Common myeloid progenitor, CD34-positive (primary cell): ENCODE data around the gene PBX1.

Experiments used
- CTCF ChIA-PET: fragments of 350-600 bp; sonication (Branson Sonifier 250); formaldehyde crosslinking; loops from one replicate; lab custom pipeline; 2021; ENCODE audit warnings: antibody characterized with exemption; lab: Charles Lee
- POLR2A ChIA-PET: fragments of 350-600 bp; sonication (Branson Sonifier 250); formaldehyde crosslinking; loops from one replicate; lab custom pipeline; 2021; ENCODE audit warnings: antibody characterized with exemption; lab: Charles Lee
- DNase-seq, 3 donors: peaks; one replicate each; pipeline versions ENCODE4 v3.0.0 to v3.0.0-alpha.2; 2013
- H3K27ac ChIP-seq, 2 experiments: 1 replicate in 1 of 2; 2 replicates in 1 of 2; pipeline ENCODE4 v1.7.0; 2013; ENCODE audit warnings: inconsistent platforms in 2 of 2, low read length in 2 of 2, mild to moderate bottlenecking in 2 of 2, low read depth in 1 of 2, moderate library complexity in 1 of 2; ENCODE audit not compliant: severe bottlenecking in 2 of 2, insufficient read depth in 1 of 2, poor library complexity in 1 of 2
- H3K27me3 ChIP-seq, 5 experiments: replicated peaks in 2 of 5; 1 replicate in 3 of 5; 2 replicates in 2 of 5; pipeline versions ENCODE4 v1.6.1 to v1.7.0; 2013; ENCODE audit warnings: low read length in 4 of 5, mild to moderate bottlenecking in 2 of 5, moderate library complexity in 2 of 5, inconsistent platforms in 1 of 5; ENCODE audit not compliant: insufficient read depth in 5 of 5, control insufficient read depth in 4 of 5
- H3K36me3 ChIP-seq, 4 experiments: 1 replicate in 2 of 4; 2 replicates in 2 of 4; pipeline versions ENCODE4 v1.6.1 to v1.7.0; 2013; ENCODE audit warnings: low read length in 3 of 4, control low read depth in 1 of 4, mild to moderate bottlenecking in 1 of 4; ENCODE audit not compliant: control insufficient read depth in 4 of 4, insufficient read depth in 4 of 4
- H3K4me1 ChIP-seq, 4 experiments: 1 replicate in 3 of 4; 2 replicates in 1 of 4; pipeline versions ENCODE4 v1.6.1 to v1.7.1; 2013; ENCODE audit warnings: low read length in 3 of 4, mild to moderate bottlenecking in 3 of 4, control low read depth in 1 of 4, inconsistent platforms in 1 of 4, moderate library complexity in 1 of 4; ENCODE audit not compliant: control insufficient read depth in 4 of 4, insufficient read depth in 4 of 4; ENCODE audit errors: control extremely low read depth in 1 of 4
- H3K4me3 ChIP-seq, 7 experiments: 1 replicate in 4 of 7; 2 replicates in 3 of 7; pipeline versions ENCODE4 v1.5.1 to v1.7.0; 2013; ENCODE audit warnings: mild to moderate bottlenecking in 7 of 7, low read length in 6 of 7, moderate library complexity in 6 of 7, inconsistent platforms in 2 of 7, low read depth in 2 of 7, control low read depth in 1 of 7; ENCODE audit not compliant: insufficient read depth in 4 of 7, control insufficient read depth in 1 of 7; ENCODE audit errors: extremely low read depth in 1 of 7
- H3K9me3 ChIP-seq, 5 experiments: 1 replicate in 4 of 5; 2 replicates in 1 of 5; pipeline versions ENCODE4 v1.6.1 to v1.7.1; 2013; ENCODE audit warnings: low read length in 4 of 5, mild to moderate bottlenecking in 2 of 5, inconsistent platforms in 1 of 5, low read depth in 1 of 5, moderate library complexity in 1 of 5; ENCODE audit not compliant: control insufficient read depth in 4 of 5, insufficient read depth in 2 of 5; ENCODE audit errors: control extremely low read depth in 1 of 5
- WGBS: methylation state at CpG from one replicate; pipeline ENCODE4 v1.1.5; 2013; ENCODE audit not compliant: insufficient coverage; 5-methylcytosine and 5-hydroxymethylcytosine counted together

PBX1 gene

DNA sequence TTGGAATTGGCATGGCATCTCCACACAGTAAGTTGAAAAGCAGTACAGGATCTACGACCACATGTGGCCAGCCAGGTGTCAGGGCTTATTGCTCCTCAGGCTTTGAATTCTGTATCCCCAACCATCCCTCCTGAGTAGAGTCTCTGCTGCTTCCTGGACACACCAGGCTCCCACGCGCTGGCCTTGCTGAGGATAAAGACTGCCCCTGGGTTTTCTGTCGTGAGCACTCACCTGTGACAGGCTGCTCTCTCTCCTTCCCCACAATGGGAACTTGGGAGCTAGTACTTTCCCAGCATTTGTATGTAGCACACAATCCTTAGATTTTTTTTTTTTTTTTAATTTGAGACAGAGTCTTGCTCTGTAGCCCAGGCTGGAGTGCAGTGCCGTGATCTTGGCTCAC is 33.6 kb downstream of the PBX1 start:
- Histone ChIP-seq H3K27me3 (no peaks in the 10 kb centered on the region), H3K4me3 (no peak overlapping the region), H3K4me1 (peaks cover 0 to 44% (median 16%) of the 10 kb centered on the region in 4 experiments), H3K36me3 (peaks cover 0 to 5% (median 1%) of the 10 kb centered on the region in 4 experiments), H3K27ac (no peak overlapping the region), H3K9me3 (no peaks in the 10 kb centered on the region)
- POLR2A ChIA-PET = no interaction called here
- no peak for DNase-seq
- 98% methylated on average over 5 of the region's 5 CpGs for WGBS
- CTCF ChIA-PET = no interaction called here

- H3K27ac ChIP-seq = no peak overlapping the region
- H3K4me3 ChIP-seq = no peak overlapping the region
- ChIA-PET CTCF (interaction anchor here (0.6 to 1.3 kb wide), 2 partner anchors 51 to 478 kb away, joined by 3 to 4 read pairs; no protein-coding TSS in a partner anchor), POLR2A (no interaction called here)
- peaks cover 0 to 20% (median 8%) of the 10 kb centered on the region in 4 experiments for H3K4me1 ChIP-seq
- 85% methylated on average over 4 of the region's 4 CpGs for WGBS
- H3K36me3 ChIP-seq = peaks cover 0 to 7% (median 3%) of the 10 kb centered on the region in 4 experiments
- DNase-seq = no peak
- H3K27me3 ChIP-seq = no peaks in the 10 kb centered on the region
- no peaks in the 10 kb centered on the region for H3K9me3 ChIP-seq
Measured at GRCh38 chr1:164595212-164595611, 36.2 kb downstream of the PBX1 start.

GRCh38 chr1:164596172-164596571 is 37.2 kb downstream of the PBX1 start:
- peaks cover 0 to 16% (median 4%) of the 10 kb centered on the region in 4 experiments for H3K4me1 ChIP-seq
- ChIA-PET CTCF (interaction anchor here (1.3 kb wide), 1 partner anchor 52 kb away, joined by 4 read pairs; no protein-coding TSS in a partner anchor), POLR2A (no interaction called here)
- H3K4me3 ChIP-seq = no peak overlapping the region
- DNase-seq = no peak
- no peaks in the 10 kb centered on the region for H3K27me3 ChIP-seq
- H3K27ac ChIP-seq = no peak overlapping the region
- no peaks in the 10 kb centered on the region for H3K9me3 ChIP-seq
- WGBS = no CpG with 5 or more reads among the region's 1 CpG
- H3K36me3 ChIP-seq = peaks cover 0 to 7% (median 3%) of the 10 kb centered on the region in 4 experiments

DNA sequence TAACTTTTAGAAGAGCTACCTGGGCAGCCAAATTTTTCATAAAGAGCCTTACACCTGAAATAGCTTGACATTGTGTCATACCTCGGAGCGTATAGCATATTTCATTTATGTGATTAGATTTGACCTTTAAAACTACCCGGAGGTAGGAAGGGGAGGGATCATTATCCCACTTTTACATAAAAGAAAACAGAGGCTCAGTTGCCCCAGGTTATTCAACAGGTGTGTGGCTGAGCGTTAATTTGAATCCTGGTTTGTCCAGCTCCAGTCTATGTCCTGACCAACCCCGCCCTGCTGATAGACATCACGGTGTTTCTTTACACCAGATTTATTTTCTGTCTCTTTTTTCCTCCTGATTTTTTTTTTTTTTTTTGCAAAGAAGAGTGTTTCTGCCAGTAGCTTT is 39.7 kb downstream of the PBX1 start:
- CTCF ChIA-PET = interaction anchor here (0.8 to 1.2 kb wide), 2 partner anchors 53 to 94 kb away, joined by 3 read pairs; no protein-coding TSS in a partner anchor
- peaks cover 0 to 8% (median 4%) of the 10 kb centered on the region in 4 experiments for H3K36me3 ChIP-seq
- H3K27ac ChIP-seq = no peak overlapping the region
- POLR2A ChIA-PET = no interaction called here
- no peaks in the 10 kb centered on the region for H3K9me3 ChIP-seq
- no peaks in the 10 kb centered on the region for H3K27me3 ChIP-seq
- DNase-seq = no peak
- 100% methylated on average over 3 of the region's 6 CpGs for WGBS
- H3K4me3 ChIP-seq = no peak overlapping the region
- peaks cover 0 to 20% (median 9%) of the 10 kb centered on the region in 4 experiments for H3K4me1 ChIP-seq

DNA sequence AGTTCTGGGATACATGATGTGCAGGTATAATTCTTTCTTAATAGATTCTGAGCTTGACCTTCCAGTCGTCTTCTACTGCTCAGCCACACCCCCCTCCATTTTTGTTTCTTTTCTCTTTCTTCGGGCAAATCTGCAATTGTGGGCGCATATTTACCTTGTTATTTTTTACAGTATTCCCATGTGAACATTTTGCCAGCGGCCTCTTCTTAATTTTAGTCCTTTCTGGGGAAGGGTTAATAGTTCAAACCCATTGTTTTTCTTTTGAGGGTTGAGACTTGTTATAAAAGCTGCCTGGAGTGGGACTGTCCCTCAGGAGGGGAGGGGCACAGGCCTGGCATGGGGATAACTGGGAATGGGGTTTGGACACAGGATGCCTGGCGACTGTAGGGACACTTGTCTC is 40.3 kb downstream of the PBX1 start:
- 100% methylated on average over 1 of the region's 5 CpGs for WGBS
- POLR2A ChIA-PET = no interaction called here
- Histone ChIP-seq H3K27me3 (no peaks in the 10 kb centered on the region), H3K4me1 (peaks cover 0 to 22% (median 9%) of the 10 kb centered on the region in 4 experiments), H3K4me3 (no peak overlapping the region), H3K27ac (no peak overlapping the region), H3K36me3 (peaks cover 0 to 8% (median 4%) of the 10 kb centered on the region in 4 experiments), H3K9me3 (no peaks in the 10 kb centered on the region)
- DNase-seq = no peak
- CTCF ChIA-PET = no interaction called here

GRCh38 chr1:164601399-164602100 is 42.6 kb downstream of the PBX1 start:
- peaks cover 0 to 8% (median 4%) of the 10 kb centered on the region in 4 experiments for H3K36me3 ChIP-seq
- no peak overlapping the region for H3K4me3 ChIP-seq
- DNase-seq = no peak
- peaks cover 0 to 25% (median 9%) of the 10 kb centered on the region in 4 experiments for H3K4me1 ChIP-seq
- H3K9me3 ChIP-seq = no peaks in the 10 kb centered on the region
- no peak overlapping the region for H3K27ac ChIP-seq
- POLR2A ChIA-PET = no interaction called here
- 72% methylated on average over 5 of the region's 5 CpGs for WGBS
- CTCF ChIA-PET = interaction anchor here (0.9 to 2.2 kb wide), 8 partner anchors 11 to 185 kb away, joined by 3 to 17 read pairs (median 4); no protein-coding TSS in a partner anchor
- no peaks in the 10 kb centered on the region for H3K27me3 ChIP-seq

GRCh38 chr1:164602101-164602422 is 43.1 kb downstream of the PBX1 start:
- peak overlapping the region in 1 of 7 experiments; percentile 64 for H3K4me3 ChIP-seq
- no peaks in the 10 kb centered on the region for H3K9me3 ChIP-seq
- H3K27ac ChIP-seq = no peak overlapping the region
- H3K4me1 ChIP-seq = peaks cover 0 to 25% (median 9%) of the 10 kb centered on the region in 4 experiments
- WGBS = 86% methylated on average over 1 of the region's 4 CpGs
- H3K27me3 ChIP-seq = no peaks in the 10 kb centered on the region
- ChIA-PET POLR2A (no interaction called here), CTCF (interaction anchor here (0.9 to 2.2 kb wide), 9 partner anchors 10 to 187 kb away, joined by 3 to 17 read pairs (median 4); no protein-coding TSS in a partner anchor)
- no peak for DNase-seq
- peaks cover 0 to 8% (median 4%) of the 10 kb centered on the region in 4 experiments for H3K36me3 ChIP-seq
